RCC 7860 (cell line): Measurements from ENCODE around the gene KRTAP11-1.

Experiments
- DNase-seq: peaks from one replicate; pipeline ENCODE4 v3.0.0-alpha.2; 2015; ENCODE audit warnings: low spot score
- FAIRE-seq: peaks from 2 replicates; lab custom pipeline; 2012; peaks lifted over from hg19 to GRCh38; lab: Jason Lieb, UNC

Gene KRTAP11-1

DNA sequence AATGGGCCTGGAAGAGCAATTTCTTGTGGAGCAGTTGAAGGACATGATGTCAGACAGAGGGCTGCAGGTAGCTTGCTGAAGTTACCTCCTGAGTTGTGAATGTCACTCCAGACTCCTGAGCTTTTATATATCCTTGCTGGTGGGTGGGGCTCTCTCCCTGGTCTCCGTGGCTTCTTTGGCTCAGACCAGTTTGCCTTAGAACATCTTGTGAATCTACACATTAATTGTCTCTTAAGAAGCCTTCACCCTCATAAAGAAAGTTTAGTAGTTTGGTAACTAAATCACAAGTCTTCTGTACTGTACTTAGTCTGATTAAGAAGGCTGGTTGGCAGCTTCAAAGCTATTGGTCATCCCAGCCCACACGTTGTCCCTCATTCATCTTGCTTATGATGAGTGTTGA is at the start of gene KRTAP11-1:
Gene KRTAP11-1, minus strand, starts transcription at position 101 of the 400 bp plus-strand sequence. Its CDS starts 56 bp downstream, at position 45.
- FAIRE-seq (no peak), DNase-seq (no peak)

DNA sequence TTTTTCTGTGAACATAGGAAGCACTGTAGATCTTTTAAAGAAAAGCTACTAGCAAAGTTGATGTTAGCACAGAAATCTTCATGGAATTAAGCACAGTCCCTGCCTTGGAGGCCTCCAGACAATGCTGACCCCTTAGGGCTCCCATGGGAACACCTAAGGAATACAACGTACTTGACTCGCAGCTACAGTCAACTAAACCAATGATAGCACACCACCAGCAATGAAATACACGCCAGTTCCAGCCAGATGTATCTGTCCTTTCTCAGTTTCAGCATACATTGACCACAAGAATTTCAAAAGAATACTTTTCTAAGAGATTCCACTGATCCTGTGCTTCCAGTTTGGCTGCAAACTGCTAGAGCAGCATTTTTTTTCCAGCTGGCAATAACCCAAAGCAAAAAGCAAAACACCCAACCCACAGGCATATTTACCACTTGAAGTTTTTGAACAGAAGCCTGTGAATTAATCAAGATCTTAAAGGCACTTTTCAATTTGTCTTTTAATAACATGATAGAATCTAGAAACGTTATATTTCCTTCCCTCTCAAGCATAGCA is 42.8 kb upstream of the KRTAP11-1 start:
- DNase-seq, result no peak
- no peak for FAIRE-seq

DNA sequence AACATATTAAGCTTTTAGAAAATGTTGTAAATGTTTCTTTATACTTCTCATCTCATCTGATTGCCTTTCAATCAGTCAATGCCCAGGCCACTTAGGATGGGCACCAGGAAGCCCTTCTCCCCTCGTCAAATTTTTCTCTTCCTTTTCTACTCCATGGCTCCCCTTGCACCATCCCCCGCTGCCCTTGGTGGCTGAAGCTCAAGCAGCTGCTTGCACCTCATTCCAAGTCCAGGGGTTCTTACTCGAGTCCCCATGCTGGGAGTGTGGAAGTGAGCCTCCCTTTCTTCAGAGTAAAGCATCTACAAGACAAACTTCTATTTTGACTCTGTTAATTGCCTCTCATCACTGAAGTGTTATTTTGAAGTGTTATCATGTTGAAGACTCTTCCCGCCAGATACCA is 39.7 kb upstream of the KRTAP11-1 start:
- DNase-seq, result no peak
- no peak for FAIRE-seq

GRCh38 chr21:30917557-30917956 is 36.2 kb upstream of the KRTAP11-1 start:
- no peak for FAIRE-seq
- no peak for DNase-seq

GRCh38 chr21:30900881-30901280 is 19.5 kb upstream of the KRTAP11-1 start:
- FAIRE-seq, result no peak
- DNase-seq, result no peak

GRCh38 chr21:30882866-30883597 is 1.7 kb upstream of the KRTAP11-1 start:
- DNase-seq (no peak), FAIRE-seq (no peak)

- FAIRE-seq (no peak), DNase-seq (no peak)
Observed at GRCh38 chr21:30880914-30881313, 466 bp downstream of the KRTAP11-1 start.

- FAIRE-seq (no peak), DNase-seq (no peak)
Observed at GRCh38 chr21:30874526-30874925, 6.9 kb downstream of the KRTAP11-1 start.

DNA sequence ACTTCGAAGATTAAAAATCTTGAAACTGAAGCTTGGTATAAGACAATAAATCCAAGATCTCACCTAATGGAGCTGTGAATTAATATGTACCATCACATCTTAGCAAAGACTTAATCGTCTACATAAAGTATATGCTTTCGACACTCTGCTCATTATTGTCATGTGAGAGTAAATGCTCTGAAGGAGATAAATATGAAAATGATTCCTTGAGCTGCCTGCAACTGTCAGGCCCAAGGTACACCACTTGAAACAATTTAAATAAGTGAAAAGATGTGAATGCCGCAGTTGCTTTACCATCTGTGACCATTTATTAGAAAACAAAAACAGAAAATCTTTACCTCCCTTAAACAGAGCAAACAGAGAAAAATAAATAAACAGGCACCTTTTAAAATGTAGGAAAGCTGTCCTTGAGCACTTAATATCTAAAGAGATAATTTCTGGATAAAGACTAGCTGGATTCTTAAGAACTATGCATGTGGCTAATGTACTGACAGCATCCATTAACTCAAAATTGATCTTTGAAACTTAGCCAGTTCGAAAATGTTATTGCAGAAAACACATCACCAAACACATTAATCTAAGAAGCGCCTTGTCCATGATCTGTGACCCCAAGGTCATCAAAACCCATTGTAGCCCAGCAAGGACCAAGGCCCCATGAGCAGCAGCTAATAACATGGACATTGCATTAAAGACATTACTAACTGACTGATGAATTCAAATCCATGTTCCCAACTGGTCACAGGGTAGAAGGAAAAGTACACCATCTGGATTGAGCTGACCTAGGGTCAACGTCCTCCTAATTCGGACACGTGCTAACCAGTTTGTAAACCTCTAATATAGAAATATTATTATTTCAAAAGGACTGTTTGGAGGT is 33.5 kb downstream of the KRTAP11-1 start:
- DNase-seq (no peak), FAIRE-seq (no peak)

DNA sequence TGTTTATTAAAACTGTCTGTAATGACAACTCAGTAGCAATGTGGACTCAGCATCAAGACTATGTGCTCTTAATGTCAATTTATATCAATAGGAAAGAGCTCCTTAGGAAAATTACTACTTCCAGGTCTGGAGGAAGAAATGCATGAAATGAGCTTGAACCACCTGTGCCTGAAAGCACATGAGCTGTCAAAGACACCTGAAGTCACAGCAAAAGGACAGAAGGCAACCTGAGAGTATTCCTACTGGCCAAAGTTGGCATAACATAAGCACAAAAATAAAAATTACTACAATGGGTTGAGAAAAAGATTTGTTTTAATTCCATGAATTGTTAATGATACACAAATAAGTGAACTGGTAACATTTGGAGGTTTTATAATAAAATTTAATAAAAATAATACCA is 38.4 kb downstream of the KRTAP11-1 start:
- DNase-seq (no peak), FAIRE-seq (no peak)

DNA sequence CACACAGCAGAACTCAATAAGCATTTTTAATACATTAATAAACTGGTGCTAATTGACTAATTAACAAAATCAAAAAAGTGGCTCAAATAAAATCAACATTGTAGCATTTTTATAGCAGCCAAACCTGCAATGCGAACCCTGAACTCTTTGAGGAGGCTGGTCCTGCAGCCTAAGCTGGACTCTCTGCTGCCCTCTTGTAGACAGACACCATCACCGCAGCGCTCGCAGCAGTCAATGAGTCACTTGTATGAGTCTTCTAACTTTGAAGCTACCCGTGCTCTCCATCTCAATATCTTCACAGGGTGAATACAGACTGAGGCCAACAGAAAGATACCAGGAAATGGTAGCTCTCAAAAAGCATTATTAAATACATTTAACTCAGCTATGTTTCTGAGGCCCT is 42.1 kb downstream of the KRTAP11-1 start:
- FAIRE-seq (no peak), DNase-seq (peak; percentile 29)

GRCh38 chr21:30838536-30838935 is 42.8 kb downstream of the KRTAP11-1 start:
- FAIRE-seq (no peak), DNase-seq (no peak)

DNA sequence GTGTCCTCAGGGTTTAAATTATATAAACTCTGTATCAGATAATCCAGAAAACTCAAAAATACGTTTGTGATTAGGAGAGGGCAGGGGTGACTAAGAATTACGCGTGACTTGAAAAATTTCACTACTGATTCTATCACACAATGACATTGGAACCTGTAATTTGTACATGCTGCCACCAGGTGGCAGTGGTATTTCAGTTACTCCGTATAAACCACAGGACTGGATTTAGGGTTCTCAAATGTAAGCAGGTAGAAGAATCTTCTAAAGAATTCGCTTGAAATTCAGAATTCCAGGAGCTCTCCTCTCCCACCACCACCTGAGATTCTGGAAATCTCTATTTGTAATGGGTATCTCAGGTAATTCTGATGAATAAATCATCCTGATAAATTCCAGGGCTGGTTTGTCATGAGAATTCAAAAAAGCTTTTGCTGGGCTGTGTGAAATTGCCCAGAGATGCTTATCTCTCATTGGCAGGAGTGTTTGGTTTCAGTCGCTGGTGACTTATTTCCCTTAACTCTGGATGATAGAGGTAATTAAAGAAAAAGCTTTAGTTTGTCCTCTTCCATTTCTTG is 50.1 kb downstream of the KRTAP11-1 start:
- FAIRE-seq (no peak), DNase-seq (peak; percentile 16)
